ENCODE data around the gene FER.

The FER gene

GRCh38 chr5:109196087-109196822 lies 448.6 kb downstream of the FER start:
- no peak for DNase-seq

- no peak for DNase-seq
Observed at GRCh38 chr5:109196823-109197160, 449.1 kb downstream of the FER start.

GRCh38 chr5:109199289-109199688 lies 451.6 kb downstream of the FER start:
- no peak for DNase-seq

- DNase-seq = no peak
Observed at GRCh38 chr5:109199799-109200620, 452.3 kb downstream of the FER start.

- DNase-seq = no peak
Observed at GRCh38 chr5:109215040-109215439, 467.3 kb downstream of the FER start.

GRCh38 chr5:109218818-109219217 lies 471.1 kb downstream of the FER start:
- DNase-seq = no peak

GRCh38 chr5:109223531-109223930 lies 475.8 kb downstream of the FER start:
- no peak for DNase-seq

GRCh38 chr5:109224276-109224882 lies 476.7 kb downstream of the FER start:
- DNase-seq = no peak

- no peak for DNase-seq
Observed at GRCh38 chr5:109225716-109226625, 478.3 kb downstream of the FER start.

- no peak for DNase-seq
Observed at GRCh38 chr5:109230369-109230768, 482.7 kb downstream of the FER start.

- no peak for DNase-seq
Observed at GRCh38 chr5:109231331-109231730, 483.6 kb downstream of the FER start.

GRCh38 chr5:109234381-109234780 lies 486.7 kb downstream of the FER start:
- DNase-seq = no peak

GRCh38 chr5:109239456-109239855 lies 491.8 kb downstream of the FER start:
- no peak for DNase-seq

- no peak for DNase-seq
Observed at GRCh38 chr5:109242518-109242917, 494.8 kb downstream of the FER start.

GRCh38 chr5:109246395-109246794 lies 498.7 kb downstream of the FER start:
- DNase-seq = no peak

All from suppressor macrophage treated with lipopolysaccharide for 1 hour (primary cell).